MM.1S (cell line): ENCODE data around the gene KCNJ18.
"Not testable (repeated sequence)": the region's sequence is repeated elsewhere in the genome, so short reads cannot be mapped to it uniquely, and the experiment has no call there.

Experiments used
- DNase-seq: peaks from one replicate; pipeline ENCODE4 v3.0.0-alpha.2; 2015
- H2AFZ ChIP-seq: fragments of 300-600 bp; sonication (generic); 2 replicates; pipeline ENCODE4 v1.6.0; 2016; ENCODE audit warnings: antibody characterized with exemption, low read length
- H3F3A ChIP-seq: fragments of 300-600 bp; sonication (generic); 2 replicates; pipeline ENCODE4 v1.6.1; 2016; ENCODE audit warnings: mild to moderate bottlenecking, antibody characterized with exemption, low read length, moderate library complexity, mixed read lengths; ENCODE audit not compliant: insufficient read depth
- H3K27ac ChIP-seq: fragments of 300-600 bp; sonication (generic); 2 replicates; pipeline ENCODE4 v1.5.1; 2016; ENCODE audit warnings: mild to moderate bottlenecking, low read length
- H3K27me3 ChIP-seq: fragments of 300-600 bp; sonication (generic); replicated peaks from 2 replicates; pipeline ENCODE4 v1.6.0; 2016; ENCODE audit warnings: low read length; ENCODE audit not compliant: insufficient read depth
- H3K36me3 ChIP-seq: fragments of 300-600 bp; sonication (generic); replicated peaks from 2 replicates; pipeline ENCODE4 v1.6.1; 2016; ENCODE audit warnings: mild to moderate bottlenecking, low read length, mixed read lengths; ENCODE audit not compliant: insufficient read depth
- H3K4me1 ChIP-seq: fragments of 300-600 bp; sonication (generic); 2 replicates; pipeline ENCODE4 v1.6.1; 2016; ENCODE audit warnings: low read length, mixed read lengths
- H3K4me2 ChIP-seq: fragments of 300-600 bp; sonication (generic); 2 replicates; pipeline ENCODE4 v1.6.0; 2016; ENCODE audit warnings: low read depth, low read length
- H3K4me3 ChIP-seq: fragments of 300-600 bp; sonication (generic); 2 replicates; pipeline ENCODE4 v1.5.1; 2016; ENCODE audit warnings: low read length, mixed read lengths
- H3K79me2 ChIP-seq: fragments of 300-600 bp; sonication (generic); 2 replicates; pipeline ENCODE4 v1.6.1; 2016; ENCODE audit warnings: mixed run types, low read length, mixed read lengths
- H3K9ac ChIP-seq: fragments of 300-600 bp; sonication (generic); 2 replicates; pipeline ENCODE4 v1.6.1; 2016; ENCODE audit warnings: low read length, mixed read lengths
- H3K9me2 ChIP-seq: fragments of 300-600 bp; sonication (generic); replicated peaks from 2 replicates; pipeline ENCODE4 v1.6.1; 2016; ENCODE audit warnings: mild to moderate bottlenecking, low read length, mixed read lengths; ENCODE audit not compliant: insufficient read depth
- H3K9me3 ChIP-seq: fragments of 300-600 bp; sonication (generic); replicated peaks from 2 replicates; pipeline ENCODE4 v1.6.1; 2016; ENCODE audit warnings: mild to moderate bottlenecking, low read length, mixed read lengths; ENCODE audit not compliant: insufficient read depth
- H4K20me1 ChIP-seq: fragments of 300-600 bp; sonication (generic); 2 replicates; pipeline ENCODE4 v1.6.1; 2016; ENCODE audit warnings: mild to moderate bottlenecking, low read length, moderate library complexity, mixed read lengths; ENCODE audit not compliant: insufficient read depth

Gene KCNJ18

GRCh38 chr17:21706546-21706945 lies 14.2 kb downstream of the KCNJ18 start:
- H3K4me1 ChIP-seq, H3K79me2 ChIP-seq, H3K9me2 ChIP-seq, H3K9ac ChIP-seq, H3K36me3 ChIP-seq, DNase-seq, H3K27ac ChIP-seq, H4K20me1 ChIP-seq, H2AFZ ChIP-seq, H3K9me3 ChIP-seq, H3K4me2 ChIP-seq, H3K4me3 ChIP-seq, H3K27me3 ChIP-seq, H3F3A ChIP-seq: not testable (repeated sequence)

- not testable (repeated sequence) for H3K9me3 ChIP-seq, H2AFZ ChIP-seq, H3K4me2 ChIP-seq, H3K79me2 ChIP-seq, H3K27ac ChIP-seq, DNase-seq, H3K27me3 ChIP-seq, H3K9ac ChIP-seq, H3K4me3 ChIP-seq, H4K20me1 ChIP-seq, H3K36me3 ChIP-seq, H3K4me1 ChIP-seq, H3F3A ChIP-seq, H3K9me2 ChIP-seq
These were observed 14.8 kb downstream of the KCNJ18 start for GRCh38 chr17:21707131-21707530.

- H3K4me1 ChIP-seq, H3K27ac ChIP-seq, H3K4me3 ChIP-seq, DNase-seq, H2AFZ ChIP-seq, H3F3A ChIP-seq, H3K36me3 ChIP-seq, H3K9me2 ChIP-seq, H3K79me2 ChIP-seq, H4K20me1 ChIP-seq, H3K27me3 ChIP-seq, H3K9ac ChIP-seq, H3K4me2 ChIP-seq, H3K9me3 ChIP-seq: not testable (repeated sequence)
These were observed 15.6 kb downstream of the KCNJ18 start for GRCh38 chr17:21707711-21708611.

GRCh38 chr17:21708612-21709535 lies 16.6 kb downstream of the KCNJ18 start:
- not testable (repeated sequence) for H3K9ac ChIP-seq, H3K36me3 ChIP-seq, H4K20me1 ChIP-seq, H3K4me1 ChIP-seq, H3K9me2 ChIP-seq, H3F3A ChIP-seq, H3K27ac ChIP-seq, H3K79me2 ChIP-seq, H3K4me2 ChIP-seq, H2AFZ ChIP-seq, H3K9me3 ChIP-seq, DNase-seq, H3K4me3 ChIP-seq, H3K27me3 ChIP-seq

GRCh38 chr17:21709994-21710393 lies 17.7 kb downstream of the KCNJ18 start:
- H3K9ac ChIP-seq, H3K9me3 ChIP-seq, H3F3A ChIP-seq, H4K20me1 ChIP-seq, H3K4me2 ChIP-seq, DNase-seq, H3K4me1 ChIP-seq, H2AFZ ChIP-seq, H3K79me2 ChIP-seq, H3K36me3 ChIP-seq, H3K27me3 ChIP-seq, H3K4me3 ChIP-seq, H3K9me2 ChIP-seq, H3K27ac ChIP-seq: not testable (repeated sequence)

- not testable (repeated sequence) for H3K79me2 ChIP-seq, H3K9ac ChIP-seq, H3K9me2 ChIP-seq, H3K36me3 ChIP-seq, H2AFZ ChIP-seq, H3K27ac ChIP-seq, DNase-seq, H4K20me1 ChIP-seq, H3F3A ChIP-seq, H3K27me3 ChIP-seq, H3K9me3 ChIP-seq, H3K4me1 ChIP-seq, H3K4me3 ChIP-seq, H3K4me2 ChIP-seq
These were observed 18.2 kb downstream of the KCNJ18 start for GRCh38 chr17:21710486-21710885.
